ENCODE results near the gene ZFAND2A.

ZFAND2A gene

GRCh38 chr7:1109581-1110310 lies 50.2 kb downstream of the ZFAND2A start:
- FAIRE-seq (no peak), DNase-seq (ENCODE audit: low spot score) (no peak)

- DNase-seq (ENCODE audit: low spot score) (no peak), FAIRE-seq (no peak)
Measured at GRCh38 chr7:1108264-1108920, 51.6 kb downstream of the ZFAND2A start.

DNA sequence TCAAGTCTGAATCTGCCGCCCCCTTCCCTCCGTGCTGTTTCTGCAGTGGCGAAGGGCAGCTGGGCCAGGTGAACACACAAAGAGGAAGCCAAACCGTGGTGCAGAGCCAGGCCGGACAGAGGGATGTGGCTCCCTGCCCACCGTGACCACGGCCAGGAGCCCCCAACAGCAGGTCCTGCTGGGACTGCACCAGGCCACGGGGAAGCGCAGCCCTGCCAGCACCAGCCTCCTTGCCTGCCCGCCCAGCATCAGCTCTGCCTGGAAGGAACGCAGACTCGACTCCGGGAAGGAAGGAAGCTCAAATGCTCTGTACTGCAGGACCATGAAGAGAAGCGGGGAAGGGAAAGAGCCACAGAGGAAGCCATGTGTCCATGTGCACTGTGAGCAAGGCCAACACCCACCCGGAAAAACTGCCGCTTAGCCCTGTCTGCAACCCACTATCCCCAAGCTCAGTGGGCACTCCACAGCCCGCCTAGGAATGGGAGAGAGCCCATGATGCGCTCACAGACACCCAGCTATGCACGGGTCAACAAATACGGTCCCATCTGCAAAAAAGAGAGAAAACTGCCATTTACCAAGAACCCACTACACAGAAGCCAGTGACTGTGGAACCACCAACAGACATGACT lies 53.1 kb downstream of the ZFAND2A start:
- no peak for FAIRE-seq
- DNase-seq (ENCODE audit: low spot score), result no peak

DNA sequence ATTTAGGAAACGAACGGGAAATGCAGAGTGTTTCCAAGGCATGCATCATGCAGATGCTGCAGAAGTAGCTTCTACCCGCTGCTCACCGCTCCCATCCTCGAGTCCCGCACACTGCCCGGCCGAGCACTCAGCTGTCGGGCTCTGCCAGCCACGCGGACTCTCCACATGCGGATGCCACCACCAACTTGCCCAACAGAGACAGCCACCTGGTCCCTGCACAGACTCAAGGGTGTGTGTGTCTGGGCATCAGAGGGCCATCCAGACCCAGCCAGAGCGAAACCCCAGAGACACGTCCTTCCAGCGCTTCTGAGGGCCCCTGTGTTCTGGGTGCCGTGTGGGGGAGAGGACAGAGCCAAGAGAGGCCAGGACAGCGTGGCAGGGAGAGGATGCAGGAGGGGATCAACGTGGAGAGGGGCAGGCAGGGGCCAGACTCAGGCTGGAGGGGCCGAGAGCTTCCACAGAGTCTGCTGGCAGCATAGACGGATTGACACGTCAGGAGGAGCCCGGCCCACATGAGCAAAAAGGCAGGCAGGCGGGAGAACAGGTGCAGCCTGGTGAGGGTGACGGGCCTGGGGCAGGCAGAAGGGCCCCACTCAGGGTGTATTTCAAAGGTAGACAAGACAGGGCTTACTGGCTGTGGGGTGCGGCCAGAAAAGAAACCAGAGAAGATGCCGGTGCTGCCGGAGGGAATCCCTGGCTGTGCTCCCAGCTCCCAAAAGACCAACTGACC lies 53.8 kb downstream of the ZFAND2A start:
- no peak for FAIRE-seq
- DNase-seq (ENCODE audit: low spot score), result no peak

DNA sequence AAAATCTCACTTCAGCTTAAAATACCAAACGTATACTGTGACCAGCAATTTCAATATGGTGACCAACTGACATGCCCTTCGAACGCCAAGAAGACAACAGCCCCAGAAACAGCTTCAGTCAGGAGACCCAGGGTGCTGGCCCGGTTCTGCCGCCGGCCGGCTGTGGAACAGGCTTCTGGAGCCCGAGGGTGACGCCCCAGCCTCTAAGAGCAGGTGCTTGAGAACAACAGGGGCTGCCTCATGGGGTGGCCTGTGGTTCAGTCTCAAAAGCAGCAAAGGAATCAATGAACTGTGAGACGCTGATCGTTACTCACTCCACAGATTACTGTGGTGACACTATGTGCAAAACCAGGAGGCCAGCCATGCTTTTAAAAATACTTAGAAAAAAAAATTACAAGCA lies 54.8 kb downstream of the ZFAND2A start:
- no peak for DNase-seq (ENCODE audit: low spot score)
- no peak for FAIRE-seq

- no peak for FAIRE-seq
Measured at GRCh38 chr7:1104516-1105179, 55.3 kb downstream of the ZFAND2A start.

GRCh38 chr7:1103789-1104515 lies 56.0 kb downstream of the ZFAND2A start:
- FAIRE-seq (no peak), DNase-seq (ENCODE audit: low spot score) (no peak)

More at GRCh38 chr7:1104516-1105179, 55.3 kb downstream of the ZFAND2A start:
- DNase-seq (ENCODE audit: low spot score), result no peak

GRCh38 chr7:1103009-1103788 lies 56.8 kb downstream of the ZFAND2A start:
- DNase-seq (ENCODE audit: low spot score) (no peak), FAIRE-seq (no peak)
